ENCODE data around the gene TANGO6.

GRCh38 chr16:68935008-68935407, 91.7 kb downstream of the TANGO6 start:
- TF ChIP-seq POLR2A (IDR thresholded peaks at IDR 0.05; ENCODE audit: low read length) (no peak), GATA1 (IDR thresholded peaks at IDR 0.05; ENCODE audit: low read depth, low read length) (no peak)
